DND-41 (cell line): ENCODE measurements around the gene ITSN1.

Experiments
- ATAC-seq: fragments of 200-7000 bp; cut with Tn5 transposase; 3 replicates; pipeline ENCODE4 v1.9.1; 2021; ENCODE audit warnings: low read depth; ENCODE audit not compliant: insufficient read depth
- DNase-seq: peaks from one replicate; pipeline ENCODE4 v3.0.0-alpha.2; 2020
- H2AFZ ChIP-seq: 2 replicates; pipeline ENCODE4 v1.6.0; 2012; ENCODE audit warnings: low read depth, low read length
- H3K27ac ChIP-seq: 2 replicates; pipeline ENCODE4 v1.5.1; 2012; ENCODE audit warnings: low read length, inconsistent platforms
- H3K27me3 ChIP-seq: fragments of 200-600 bp; sonication (generic); 2 replicates; pipeline ENCODE4 v1.6.0; 2012; ENCODE audit warnings: low read length, mild to moderate bottlenecking, inconsistent platforms; ENCODE audit not compliant: insufficient read depth, poor library complexity
- H3K36me3 ChIP-seq: 2 replicates; pipeline ENCODE4 v1.5.1; 2012; ENCODE audit warnings: low read length, inconsistent platforms; ENCODE audit not compliant: insufficient read depth
- H3K4me1 ChIP-seq: 2 replicates; pipeline ENCODE4 v1.5.1; 2012; ENCODE audit warnings: mild to moderate bottlenecking, low read length; ENCODE audit not compliant: insufficient read depth
- H3K4me2 ChIP-seq: 2 replicates; pipeline ENCODE4 v1.6.0; 2012; ENCODE audit warnings: mild to moderate bottlenecking, moderate library complexity, low read length, inconsistent platforms; ENCODE audit not compliant: insufficient read depth
- H3K4me3 ChIP-seq, 2 experiments: fragments of 200-600 bp in 1 of 2; shearing (Covaris generic) in 1 of 2; 2 replicates each; pipeline ENCODE4 v1.5.1; 2012 to 2016; ENCODE audit warnings: inconsistent platforms in 2 of 2, low read length in 2 of 2, mild to moderate bottlenecking in 2 of 2, low read depth in 1 of 2, moderate library complexity in 1 of 2
- H3K79me2 ChIP-seq: 2 replicates; pipeline ENCODE4 v1.6.0; 2012; ENCODE audit warnings: low read length, inconsistent platforms; ENCODE audit not compliant: insufficient read depth
- H3K9ac ChIP-seq: 2 replicates; pipeline ENCODE4 v1.6.0; 2012; ENCODE audit warnings: low read depth, mild to moderate bottlenecking, inconsistent platforms, low read length, moderate library complexity
- H3K9me3 ChIP-seq: 2 replicates; pipeline ENCODE4 v1.5.1; 2012; ENCODE audit warnings: low read length, moderate library complexity, mild to moderate bottlenecking, inconsistent platforms; ENCODE audit not compliant: insufficient read depth, severe bottlenecking
- H4K20me1 ChIP-seq: 2 replicates; pipeline ENCODE4 v1.6.0; 2012; ENCODE audit warnings: low read length; ENCODE audit not compliant: insufficient read depth
- EZH2 ChIP-seq: IDR thresholded peaks from 3 replicates; pipeline ENCODE4 v1.6.1; 2012; ENCODE audit warnings: borderline replicate concordance, low read depth, mild to moderate bottlenecking, moderate library complexity, low read length, inconsistent platforms; ENCODE audit not compliant: severe bottlenecking
- TF ChIP-seq, protein P1 (sequence below): IDR thresholded peaks from 2 replicates; pipeline ENCODE4 v1.5.1; 2012; ENCODE audit warnings: borderline replicate concordance, low read length, moderate library complexity, mild to moderate bottlenecking; ENCODE audit not compliant: poor library complexity, severe bottlenecking; ENCODE audit errors: extremely low read depth

Gene ITSN1

DNA sequence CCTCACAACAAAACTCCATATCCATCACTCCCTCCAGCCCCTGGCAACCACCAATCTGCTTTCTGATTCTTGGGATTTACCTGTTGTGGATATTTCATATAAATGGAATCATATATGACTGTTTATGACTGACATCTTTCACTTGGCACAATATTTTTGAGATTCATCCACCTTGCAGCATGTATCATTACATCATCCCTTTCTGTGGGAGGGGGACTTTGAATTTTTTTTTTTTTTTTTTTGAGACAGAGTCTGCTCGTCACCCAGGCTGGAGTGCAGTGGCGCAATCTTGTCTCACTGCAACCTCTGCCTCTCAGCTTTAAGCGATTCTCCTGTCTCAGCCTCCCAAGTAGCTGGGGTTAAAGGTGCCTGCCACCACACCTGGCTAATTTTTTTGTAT, 128.2 kb downstream of the ITSN1 start:
- Histone ChIP-seq H3K4me1 (no peaks in the 10 kb centered on the region), H3K79me2 (no peaks in the 10 kb centered on the region), H3K4me2 (no peak overlapping the region), H3K4me3 (no peak overlapping the region), H3K27ac (no peak overlapping the region), H3K36me3 (peaks cover 34% of the 10 kb centered on the region; the same call in 1 of the 2 replicates), H3K9ac (no peak overlapping the region), H4K20me1 (no peaks in the 10 kb centered on the region), H3K9me3 (no peaks in the 10 kb centered on the region), H3K27me3 (no peaks in the 10 kb centered on the region), H2AFZ (no peak overlapping the region)
- TF ChIP-seq, protein P1, sequence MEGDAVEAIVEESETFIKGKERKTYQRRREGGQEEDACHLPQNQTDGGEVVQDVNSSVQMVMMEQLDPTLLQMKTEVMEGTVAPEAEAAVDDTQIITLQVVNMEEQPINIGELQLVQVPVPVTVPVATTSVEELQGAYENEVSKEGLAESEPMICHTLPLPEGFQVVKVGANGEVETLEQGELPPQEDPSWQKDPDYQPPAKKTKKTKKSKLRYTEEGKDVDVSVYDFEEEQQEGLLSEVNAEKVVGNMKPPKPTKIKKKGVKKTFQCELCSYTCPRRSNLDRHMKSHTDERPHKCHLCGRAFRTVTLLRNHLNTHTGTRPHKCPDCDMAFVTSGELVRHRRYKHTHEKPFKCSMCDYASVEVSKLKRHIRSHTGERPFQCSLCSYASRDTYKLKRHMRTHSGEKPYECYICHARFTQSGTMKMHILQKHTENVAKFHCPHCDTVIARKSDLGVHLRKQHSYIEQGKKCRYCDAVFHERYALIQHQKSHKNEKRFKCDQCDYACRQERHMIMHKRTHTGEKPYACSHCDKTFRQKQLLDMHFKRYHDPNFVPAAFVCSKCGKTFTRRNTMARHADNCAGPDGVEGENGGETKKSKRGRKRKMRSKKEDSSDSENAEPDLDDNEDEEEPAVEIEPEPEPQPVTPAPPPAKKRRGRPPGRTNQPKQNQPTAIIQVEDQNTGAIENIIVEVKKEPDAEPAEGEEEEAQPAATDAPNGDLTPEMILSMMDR: no peak
- TF ChIP-seq EZH2: no peak
- DNase-seq (no peak), ATAC-seq (no peak)

DNA sequence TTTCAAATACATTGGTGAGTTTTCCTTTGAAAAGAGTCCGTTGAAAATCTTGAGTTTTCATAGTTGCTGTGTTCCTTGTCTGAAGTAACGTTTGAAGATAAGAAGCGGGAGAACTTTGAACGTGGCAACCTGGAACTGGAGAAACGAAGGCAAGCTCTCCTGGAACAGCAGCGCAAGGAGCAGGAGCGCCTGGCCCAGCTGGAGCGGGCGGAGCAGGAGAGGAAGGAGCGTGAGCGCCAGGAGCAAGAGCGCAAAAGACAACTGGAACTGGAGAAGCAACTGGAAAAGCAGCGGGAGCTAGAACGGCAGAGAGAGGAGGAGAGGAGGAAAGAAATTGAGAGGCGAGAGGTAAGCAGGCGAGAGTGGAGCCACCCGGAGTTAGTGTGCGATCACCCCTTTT, 129.7 kb downstream of the ITSN1 start:
- Histone ChIP-seq H3K4me3 (no peak overlapping the region), H3K9ac (no peak overlapping the region), H2AFZ (no peak overlapping the region), H3K79me2 (no peaks in the 10 kb centered on the region), H3K4me1 (no peaks in the 10 kb centered on the region), H3K4me2 (no peak overlapping the region), H3K27me3 (no peaks in the 10 kb centered on the region), H4K20me1 (no peaks in the 10 kb centered on the region), H3K27ac (no peak overlapping the region), H3K36me3 (peaks cover 27% of the 10 kb centered on the region; the same call in 1 of the 2 replicates), H3K9me3 (no peaks in the 10 kb centered on the region)
- TF ChIP-seq EZH2: no peak
- TF ChIP-seq, protein P1: no peak
- DNase-seq: no peak
- no peak for ATAC-seq

DNA sequence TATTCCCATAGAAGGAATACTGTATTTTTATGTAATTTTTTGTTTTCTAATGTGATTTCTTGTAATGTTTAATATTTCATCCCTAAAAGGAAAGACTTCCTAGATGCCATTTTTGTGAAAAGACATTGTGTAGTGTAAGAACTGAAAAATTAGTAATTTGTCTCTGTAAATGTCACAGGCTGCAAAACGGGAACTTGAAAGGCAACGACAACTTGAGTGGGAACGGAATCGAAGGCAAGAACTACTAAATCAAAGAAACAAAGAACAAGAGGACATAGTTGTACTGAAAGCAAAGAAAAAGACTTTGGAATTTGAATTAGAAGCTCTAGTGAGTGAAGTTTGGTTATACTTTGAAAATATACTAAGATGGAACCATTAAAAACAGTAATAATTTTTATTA, 132.2 kb downstream of the ITSN1 start:
- Histone ChIP-seq H3K4me3 (no peak overlapping the region), H3K79me2 (no peaks in the 10 kb centered on the region), H3K4me1 (no peaks in the 10 kb centered on the region), H3K27ac (no peak overlapping the region), H3K9ac (no peak overlapping the region), H2AFZ (no peak overlapping the region), H4K20me1 (no peaks in the 10 kb centered on the region), H3K9me3 (peaks cover 4% of the 10 kb centered on the region), H3K36me3 (peaks cover 36% of the 10 kb centered on the region; the same call in 1 of the 2 replicates), H3K27me3 (no peaks in the 10 kb centered on the region), H3K4me2 (no peak overlapping the region)
- no peak for DNase-seq
- no peak for TF ChIP-seq EZH2
- ATAC-seq: no peak

DNA sequence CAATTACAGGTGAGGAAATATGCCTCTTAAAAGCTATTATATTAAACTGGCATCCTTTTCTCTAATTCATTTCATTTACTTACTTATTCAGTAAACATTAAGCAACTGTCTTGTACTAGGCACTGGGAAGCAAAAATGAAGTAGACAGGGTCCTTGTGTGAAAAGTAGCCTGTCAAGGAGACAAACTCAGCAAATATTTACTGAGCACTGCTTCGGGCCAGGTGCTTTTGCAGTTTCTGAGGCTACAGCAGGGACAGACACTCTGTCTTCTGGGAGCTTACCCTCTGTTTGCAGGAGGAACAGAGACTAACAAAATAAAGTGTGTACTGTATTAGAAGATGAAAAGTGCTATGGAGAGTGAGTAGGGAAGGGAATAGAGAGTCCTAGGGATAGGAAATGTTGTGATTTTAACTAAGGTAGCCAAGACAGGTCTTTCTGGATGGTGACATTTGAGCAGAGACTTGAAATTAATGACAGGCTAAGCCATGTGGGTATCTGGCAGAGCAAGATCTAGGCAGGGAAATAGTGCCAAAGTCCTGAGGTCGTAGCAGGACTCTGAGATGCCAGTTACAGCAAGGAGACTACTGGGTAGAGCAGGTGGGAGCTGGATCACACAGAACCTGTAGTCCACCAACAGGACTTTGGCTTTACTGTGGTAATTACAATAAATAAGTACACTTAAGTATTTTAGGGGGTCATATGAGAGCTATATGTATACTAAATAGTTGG, 133.0 kb downstream of the ITSN1 start:
- Histone ChIP-seq H3K4me3 (no peak overlapping the region), H3K79me2 (no peaks in the 10 kb centered on the region), H3K36me3 (peaks cover 34% of the 10 kb centered on the region; the same call in 1 of the 2 replicates), H3K9me3 (peaks cover 4% of the 10 kb centered on the region), H2AFZ (no peak overlapping the region), H3K27ac (no peak overlapping the region), H3K4me2 (no peak overlapping the region), H3K9ac (no peak overlapping the region), H3K4me1 (no peaks in the 10 kb centered on the region), H4K20me1 (no peaks in the 10 kb centered on the region), H3K27me3 (no peaks in the 10 kb centered on the region)
- DNase-seq: no peak
- ATAC-seq: no peak
- TF ChIP-seq, protein P1: no peak
- no peak for TF ChIP-seq EZH2
